ENCODE results near the gene RFX2.

Gene RFX2

DNA sequence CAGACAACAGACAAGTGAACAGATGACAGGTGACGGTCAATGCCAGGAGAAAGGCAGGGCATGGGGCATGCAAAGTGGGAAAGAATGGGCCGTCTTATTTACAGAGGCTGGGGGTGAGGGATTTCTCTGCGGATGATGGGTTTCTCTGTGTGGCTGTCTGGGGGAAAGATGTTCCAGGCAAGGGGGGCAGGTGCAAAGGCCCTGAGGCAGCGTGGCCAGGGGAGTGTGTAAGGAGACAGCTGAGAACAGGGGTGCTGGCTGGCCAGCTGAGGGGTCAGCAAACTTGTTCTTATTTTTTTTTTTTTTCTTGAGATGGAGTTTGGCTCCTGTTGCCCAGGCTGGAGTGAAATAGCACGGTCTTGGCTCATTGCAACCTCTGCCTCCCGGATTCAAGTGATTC is 110.6 kb downstream of the RFX2 start:
- CTCF ChIA-PET, result interaction anchor here (0.9 to 7.0 kb wide), 3 partner anchors 12 to 49 kb away, joined by 3 to 60 read pairs (median 3); no protein-coding TSS in a partner anchor
- TF ChIP-seq, protein P1, sequence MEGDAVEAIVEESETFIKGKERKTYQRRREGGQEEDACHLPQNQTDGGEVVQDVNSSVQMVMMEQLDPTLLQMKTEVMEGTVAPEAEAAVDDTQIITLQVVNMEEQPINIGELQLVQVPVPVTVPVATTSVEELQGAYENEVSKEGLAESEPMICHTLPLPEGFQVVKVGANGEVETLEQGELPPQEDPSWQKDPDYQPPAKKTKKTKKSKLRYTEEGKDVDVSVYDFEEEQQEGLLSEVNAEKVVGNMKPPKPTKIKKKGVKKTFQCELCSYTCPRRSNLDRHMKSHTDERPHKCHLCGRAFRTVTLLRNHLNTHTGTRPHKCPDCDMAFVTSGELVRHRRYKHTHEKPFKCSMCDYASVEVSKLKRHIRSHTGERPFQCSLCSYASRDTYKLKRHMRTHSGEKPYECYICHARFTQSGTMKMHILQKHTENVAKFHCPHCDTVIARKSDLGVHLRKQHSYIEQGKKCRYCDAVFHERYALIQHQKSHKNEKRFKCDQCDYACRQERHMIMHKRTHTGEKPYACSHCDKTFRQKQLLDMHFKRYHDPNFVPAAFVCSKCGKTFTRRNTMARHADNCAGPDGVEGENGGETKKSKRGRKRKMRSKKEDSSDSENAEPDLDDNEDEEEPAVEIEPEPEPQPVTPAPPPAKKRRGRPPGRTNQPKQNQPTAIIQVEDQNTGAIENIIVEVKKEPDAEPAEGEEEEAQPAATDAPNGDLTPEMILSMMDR (IDR thresholded peaks at IDR 0.05; ENCODE audit: insufficient read depth, low read length, missing control alignments), result no peak
- no peak for DNase-seq (ENCODE audit: low read depth, low spot score)
- POLR2A ChIA-PET, result no interaction called here
- H3K4me3 ChIP-seq (ENCODE audit: low read depth, low read length), result no peak overlapping the region

DNA sequence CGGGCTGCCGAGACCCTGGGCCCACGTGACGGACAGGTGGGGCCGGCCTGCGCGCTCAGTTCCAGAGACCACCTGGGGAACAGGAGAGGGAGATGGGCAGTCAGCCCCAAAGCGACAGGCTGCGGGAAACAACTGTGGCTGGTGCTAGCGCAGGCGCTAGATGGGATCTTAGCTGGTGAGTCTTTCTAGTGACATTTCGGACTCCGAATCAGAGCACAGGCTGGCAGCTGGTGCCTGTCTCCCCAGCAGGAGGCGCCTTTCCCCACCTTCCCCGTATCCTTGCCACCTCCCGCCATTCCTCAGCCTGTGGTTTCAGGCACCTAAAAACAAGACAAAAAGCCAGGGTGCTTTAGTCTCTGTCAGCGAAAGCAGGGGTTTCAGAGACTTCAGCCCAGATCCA is 112.9 kb downstream of the RFX2 start:
- CTCF ChIA-PET, result interaction anchor here (1.3 to 7.0 kb wide), 4 partner anchors 10 to 193 kb away, joined by 5 to 60 read pairs (median 8); no protein-coding TSS in a partner anchor
- H3K4me3 ChIP-seq (ENCODE audit: low read depth, low read length), result no peak overlapping the region
- POLR2A ChIA-PET, result no interaction called here
- TF ChIP-seq, protein P1 (IDR thresholded peaks at IDR 0.05; ENCODE audit: insufficient read depth, low read length, missing control alignments), result no peak
- DNase-seq (ENCODE audit: low read depth, low spot score), result no peak

DNA sequence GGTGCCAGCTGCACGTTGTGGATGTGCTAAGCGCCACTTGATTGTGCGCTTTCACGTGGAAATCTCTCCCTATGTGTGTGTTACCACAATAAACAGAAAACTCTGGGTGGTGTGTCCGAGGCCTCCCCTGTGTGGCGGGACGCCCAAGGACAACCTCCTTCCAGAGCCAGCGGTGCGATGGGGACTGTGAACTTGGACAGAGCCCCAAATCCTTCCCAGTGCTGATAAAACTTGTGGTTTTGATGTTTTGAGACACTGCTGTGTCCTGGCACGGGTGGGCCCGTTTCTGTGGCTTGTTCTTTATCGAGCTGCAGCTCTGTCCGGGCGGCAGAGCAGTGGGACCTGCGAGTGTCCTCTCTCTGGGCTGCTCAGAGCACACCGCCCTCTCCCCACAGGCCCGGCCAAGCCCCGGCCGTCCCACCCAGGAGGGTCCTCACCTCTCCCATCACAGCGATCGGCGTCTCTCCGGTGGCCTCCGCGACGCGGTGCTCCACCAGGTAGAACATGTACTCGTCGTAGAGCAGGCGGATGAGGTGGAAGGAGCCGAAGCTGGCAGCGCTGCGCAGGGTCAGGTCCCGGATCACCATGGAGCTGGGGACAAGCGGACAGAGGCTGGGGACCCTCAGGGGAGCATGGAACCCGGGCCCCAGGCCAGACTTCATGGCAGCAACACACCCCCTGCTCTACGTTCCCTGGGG is 113.5 kb downstream of the RFX2 start:
- H3K4me3 ChIP-seq (ENCODE audit: low read depth, low read length), result no peak overlapping the region
- TF ChIP-seq, protein P1 (IDR thresholded peaks at IDR 0.05; ENCODE audit: insufficient read depth, low read length, missing control alignments), result no peak
- DNase-seq (ENCODE audit: low read depth, low spot score), result no peak
- ChIA-PET CTCF (interaction anchor here (1.3 to 3.0 kb wide), 3 partner anchors 10 to 26 kb away, joined by 5 to 11 read pairs (median 6); no protein-coding TSS in a partner anchor), POLR2A (no interaction called here)

DNA sequence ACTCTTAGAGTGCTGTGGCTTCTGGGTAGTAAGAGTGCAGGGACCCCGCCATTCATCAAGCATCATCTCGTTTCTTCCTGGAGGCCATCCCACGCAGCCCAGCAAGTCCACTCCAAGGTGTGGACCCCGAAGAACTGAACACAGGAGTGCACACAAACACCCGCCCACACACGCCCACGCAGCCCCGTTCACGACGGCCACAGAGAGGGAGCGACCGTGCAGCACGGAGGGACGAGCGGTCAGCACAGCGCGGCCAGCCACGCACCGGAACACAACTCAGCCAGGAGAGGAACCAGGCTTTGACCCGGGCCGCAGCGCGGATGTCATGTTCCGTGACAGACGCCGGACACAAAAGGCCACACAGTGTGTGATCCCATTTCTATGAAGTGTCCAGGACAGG is 114.2 kb downstream of the RFX2 start:
- CTCF ChIA-PET, result interaction anchor here (1.3 to 3.0 kb wide), 3 partner anchors 9 to 27 kb away, joined by 5 to 11 read pairs (median 6); no protein-coding TSS in a partner anchor
- TF ChIP-seq, protein P1 (IDR thresholded peaks at IDR 0.05; ENCODE audit: insufficient read depth, low read length, missing control alignments), result no peak
- H3K4me3 ChIP-seq (ENCODE audit: low read depth, low read length), result no peak overlapping the region
- no peak for DNase-seq (ENCODE audit: low read depth, low spot score)
- POLR2A ChIA-PET, result no interaction called here

DNA sequence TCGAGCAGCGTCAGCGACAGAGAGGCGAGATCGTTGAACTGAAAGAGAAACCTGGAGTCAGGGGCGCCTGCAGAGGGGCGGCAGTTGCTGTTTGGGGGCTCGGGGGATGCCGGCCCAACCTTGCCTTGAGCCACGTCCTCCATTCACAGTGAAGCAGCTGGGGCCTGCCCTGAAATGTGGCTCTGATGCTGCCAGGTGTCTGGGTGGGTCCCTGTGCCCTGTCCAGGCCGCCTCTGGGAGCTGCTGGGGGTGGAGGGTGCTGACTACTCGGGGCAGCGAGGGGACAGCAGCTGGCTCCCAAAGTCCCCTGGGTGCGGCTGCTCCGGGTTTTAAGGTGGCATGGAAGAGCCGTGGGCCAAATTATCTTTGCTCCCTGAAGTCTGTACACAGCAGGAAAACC is 114.7 kb downstream of the RFX2 start:
- TF ChIP-seq, protein P1 (IDR thresholded peaks at IDR 0.05; ENCODE audit: insufficient read depth, low read length, missing control alignments), result no peak
- ChIA-PET CTCF (interaction anchor here (1.5 kb wide), 1 partner anchor 8 kb away, joined by 6 read pairs; no protein-coding TSS in a partner anchor), POLR2A (no interaction called here)
- no peak overlapping the region for H3K4me3 ChIP-seq (ENCODE audit: low read depth, low read length)
- DNase-seq (ENCODE audit: low read depth, low spot score), result no peak

DNA sequence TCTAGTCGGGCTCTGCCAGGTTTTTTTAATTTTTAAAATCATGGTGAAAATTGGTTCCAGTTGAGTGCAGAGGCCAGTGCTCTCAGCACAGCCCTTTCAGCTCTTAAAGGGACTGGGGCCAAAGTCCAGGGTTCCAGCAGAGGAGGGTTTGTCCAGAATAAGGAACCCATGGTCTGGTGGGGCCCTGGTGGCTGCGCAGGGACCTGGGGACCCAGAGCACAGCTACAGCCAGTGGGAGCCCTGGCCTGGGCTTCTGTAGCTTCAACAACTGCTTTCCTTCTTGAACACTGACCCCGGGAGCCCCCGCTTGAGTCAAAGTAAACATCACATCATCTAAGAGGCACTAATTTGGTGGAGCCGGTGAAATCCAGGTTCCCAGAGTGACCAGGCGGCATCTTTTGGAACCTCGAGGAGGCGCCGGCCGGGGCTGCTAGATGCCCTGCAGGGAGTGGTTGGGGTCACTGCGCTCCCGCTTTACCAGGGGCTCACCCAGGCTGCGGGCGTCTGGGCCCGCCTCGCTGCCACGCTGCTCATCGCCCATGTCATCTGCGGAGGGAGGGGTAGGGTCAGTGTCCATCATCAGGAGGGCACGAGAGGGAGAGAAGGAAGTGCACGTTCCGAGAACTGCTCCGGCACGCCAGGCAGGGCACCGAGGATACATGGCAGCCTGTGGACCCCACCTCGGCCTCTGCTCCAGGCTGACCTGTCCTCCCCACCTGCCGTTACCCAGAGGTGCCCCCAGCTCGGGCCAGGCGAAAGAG is 115.7 kb downstream of the RFX2 start:
- no peak for DNase-seq (ENCODE audit: low read depth, low spot score)
- POLR2A ChIA-PET, result no interaction called here
- CTCF ChIA-PET, result interaction anchor here (1.1 to 3.0 kb wide), 6 partner anchors 10 to 190 kb away, joined by 3 to 20 read pairs (median 4); no protein-coding TSS in a partner anchor
- no peak overlapping the region for H3K4me3 ChIP-seq (ENCODE audit: low read depth, low read length)
- TF ChIP-seq, protein P1 (IDR thresholded peaks at IDR 0.05; ENCODE audit: insufficient read depth, low read length, missing control alignments), result no peak
